Endothelial cell of umbilical vein (primary cell): ENCODE measurements around the gene MTFR1L. TPM values are rescaled to one million over a fixed set of nuclear protein-coding genes. Genes with fewer than 3 reads are reported as not detected.

Experiments
- BruUV-seq: library from RNA; stranded (reverse); fragments of 400-500 nt; replicated peaks from 2 replicates; lab custom pipeline; 2021; lab: Mats Ljungman, UMichigan
- CTCF ChIA-PET: fragments of 300-600, 350-600 bp; sonication (Branson Sonifier 250); formaldehyde crosslinking; loops from one replicate; lab custom pipeline; 2021; ENCODE audit warnings: antibody characterized with exemption, inconsistent platforms; lab: Charles Lee
- POLR2A ChIA-PET: fragments of 300-600, 350-600 bp; sonication (Branson Sonifier 250); formaldehyde crosslinking; loops from one replicate; lab custom pipeline; 2021; ENCODE audit warnings: antibody characterized with exemption, inconsistent platforms; lab: Charles Lee
- DNase-seq: peaks from one replicate; pipeline ENCODE4 v3.0.0-alpha.2; 2011; ENCODE audit warnings: low read depth, low spot score
- FAIRE-seq: peaks from 2 replicates; lab custom pipeline; 2011; peaks lifted over from hg19 to GRCh38; lab: Jason Lieb, UNC
- H2AFZ ChIP-seq: 2 replicates; pipeline ENCODE4 v1.6.0; 2012; ENCODE audit warnings: low read depth, low read length, control low read depth, inconsistent platforms
- H3K27ac ChIP-seq: 2 replicates; pipeline ENCODE4 v1.5.1; 2011; ENCODE audit warnings: low read depth, mild to moderate bottlenecking, control low read depth, low read length, moderate library complexity; ENCODE audit not compliant: insufficient read depth
- H3K27me3 ChIP-seq, 2 experiments: 2 replicates each; pipeline versions ENCODE4 v1.6.0 to v1.6.1; 2011; ENCODE audit warnings: low read length in 2 of 2, mixed read lengths in 1 of 2; ENCODE audit not compliant: control insufficient read depth in 2 of 2, insufficient read depth in 2 of 2
- H3K36me3 ChIP-seq, 2 experiments: 2 replicates in 1 of 2; 3 replicates in 1 of 2; pipeline ENCODE4 v1.5.1; 2011; ENCODE audit warnings: low read length in 2 of 2, mild to moderate bottlenecking in 1 of 2, moderate library complexity in 1 of 2; ENCODE audit not compliant: control insufficient read depth in 2 of 2, insufficient read depth in 2 of 2; ENCODE audit errors: extremely low read depth in 1 of 2
- H3K4me1 ChIP-seq: 3 replicates; pipeline ENCODE4 v1.5.1; 2011; ENCODE audit warnings: mild to moderate bottlenecking, low read length; ENCODE audit not compliant: control insufficient read depth, insufficient read depth; ENCODE audit errors: extremely low read depth
- H3K4me2 ChIP-seq: 2 replicates; pipeline ENCODE4 v1.6.1; 2011; ENCODE audit warnings: low read length, control low read depth, mixed read lengths; ENCODE audit not compliant: insufficient read depth
- H3K4me3 ChIP-seq, 3 experiments: fragments of 200-600 bp in 1 of 3; sonication (generic), shearing (Covaris generic) in 1 of 3; replicated peaks in 1 of 3; 2 replicates each; pipeline ENCODE4 v1.5.1; 2011 to 2016; ENCODE audit warnings: control low read depth in 3 of 3, low read length in 3 of 3, mild to moderate bottlenecking in 2 of 3, inconsistent platforms in 1 of 3, low read depth in 1 of 3, moderate library complexity in 1 of 3; ENCODE audit not compliant: insufficient read depth in 1 of 3
- H3K79me2 ChIP-seq: 2 replicates; pipeline ENCODE4 v1.6.0; 2012; ENCODE audit warnings: low read length, inconsistent platforms; ENCODE audit not compliant: control insufficient read depth, insufficient read depth
- H3K9ac ChIP-seq: replicated peaks from 2 replicates; pipeline ENCODE3; 2011; ENCODE audit warnings: low read length, control low read depth; ENCODE audit not compliant: insufficient read depth; ENCODE audit errors: extremely low read depth
- H3K9me1 ChIP-seq: replicated peaks from 3 replicates; pipeline ENCODE4 v1.6.0; 2011; ENCODE audit warnings: mild to moderate bottlenecking, low read length; ENCODE audit not compliant: control insufficient read depth, insufficient read depth; ENCODE audit errors: extremely low read depth
- H3K9me3 ChIP-seq: replicated peaks from 2 replicates; pipeline ENCODE4 v1.5.1; 2012; ENCODE audit warnings: low read length, inconsistent platforms; ENCODE audit not compliant: control insufficient read depth, insufficient read depth
- H4K20me1 ChIP-seq: replicated peaks from 2 replicates; pipeline ENCODE3; 2011; ENCODE audit warnings: mild to moderate bottlenecking, low read length; ENCODE audit not compliant: control insufficient read depth, insufficient read depth; ENCODE audit errors: extremely low read depth
- CTCF ChIP-seq, 2 donors: IDR thresholded peaks; 1 replicate in 1 of 2; 2 replicates in 1 of 2; pipeline ENCODE4 v1.5.1; 2011; ENCODE audit warnings: low read length in 2 of 2, mild to moderate bottlenecking in 2 of 2, moderate library complexity in 2 of 2, control low read depth in 1 of 2, inconsistent platforms in 1 of 2, low read depth in 1 of 2; ENCODE audit not compliant: insufficient read depth in 1 of 2; ENCODE audit errors: extremely low read depth in 1 of 2
- EZH2 ChIP-seq: IDR thresholded peaks from 2 replicates; pipeline ENCODE4 v1.6.1; 2012; ENCODE audit warnings: borderline replicate concordance, low read depth, mild to moderate bottlenecking, moderate library complexity, low read length, inconsistent platforms; ENCODE audit not compliant: severe bottlenecking
- FOS ChIP-seq: IDR thresholded peaks from 2 replicates; pipeline ENCODE4 v1.6.1; 2011; ENCODE audit warnings: mild to moderate bottlenecking, low read length, moderate library complexity, borderline replicate concordance; ENCODE audit not compliant: insufficient read depth
- GATA2 ChIP-seq: IDR thresholded peaks from 2 replicates; pipeline ENCODE4 v1.7.0; 2011; ENCODE audit warnings: low read depth, mild to moderate bottlenecking, moderate library complexity, mixed read lengths, low read length; ENCODE audit not compliant: insufficient read length, insufficient read depth
- JUN ChIP-seq: IDR thresholded peaks from 2 replicates; pipeline ENCODE4 v1.6.1; 2011; ENCODE audit warnings: borderline replicate concordance, low read depth; ENCODE audit not compliant: insufficient read length, insufficient read depth
- MAX ChIP-seq: IDR thresholded peaks from 2 replicates; pipeline ENCODE4 v1.6.1; 2011; ENCODE audit not compliant: insufficient read depth, insufficient read length
- POLR2AphosphoS5 ChIP-seq: IDR thresholded peaks from 2 replicates; pipeline ENCODE4 v1.6.1; 2012; ENCODE audit warnings: low read depth, mild to moderate bottlenecking, control low read depth, low read length, moderate library complexity; ENCODE audit not compliant: insufficient read depth
- dilution Hi-C: fragments of 300-500 bp; cut with MboI; formaldehyde crosslinking; loops from one replicate; pipeline ENCODE4 v1.15.0; 2019; ENCODE audit warnings: low sequenced_read_pairs; ENCODE audit not compliant: extremely low pct_ligation_motif_present
- intact Hi-C: fragments of 100-400 bp; cut with micrococcal nuclease; formaldehyde crosslinking; loops from one replicate; pipeline ENCODE4 v1.10.0; 2022
- polyA plus RNA-seq, 4 experiments: library from polyadenylated mRNA; depleted of rRNA in 3 of 4; stranded (reverse) in 3 of 4; unstranded in 1 of 4; fragments of >200 nt; gene quantifications; 2 replicates each; pipeline versions ENCODE4 v1.2.1 to v1.2.3, GENCODE V29; 2011 to 2012; ENCODE audit warnings: missing spikeins in 1 of 4
- total RNA-seq: library from RNA; stranded (reverse); gene quantifications from 2 replicates; pipeline ENCODE4 v1.2.3, GENCODE V29; 2021

The MTFR1L gene
- total and polyA plus RNA-seq, 2 donors (not counting 3 experiments of a cell fraction or from before 2014, with no cell fraction given), result 34.8 to 45.5 TPM

GRCh38 chr1:25829046-25829445, 9.3 kb downstream of the MTFR1L start:
- intact Hi-C loops (no loop called here), dilution Hi-C loops (no loop called here)
- H3K4me1 ChIP-seq, result peaks cover 5% of the 10 kb centered on the region
- FAIRE-seq (no peak), DNase-seq (no peak)
- H2AFZ ChIP-seq, result no peak overlapping the region
- H3K79me2 ChIP-seq, result no peaks in the 10 kb centered on the region
- BruUV-seq, result no TSS peak
- peaks cover 8 to 34% of the 10 kb centered on the region in 2 experiments for H3K36me3 ChIP-seq
- no peaks in the 10 kb centered on the region for H3K9me3 ChIP-seq
- H3K4me2 ChIP-seq, result no peak overlapping the region
- H3K27ac ChIP-seq, result no peak overlapping the region
- no peaks in the 10 kb centered on the region for H4K20me1 ChIP-seq
- H3K27me3 ChIP-seq, result no peaks in the 10 kb centered on the region
- CTCF ChIA-PET, result interaction anchor here (3.0 kb wide), 1 partner anchor 13 kb away, joined by 12 read pairs; no protein-coding TSS in a partner anchor
- no peak overlapping the region for H3K9ac ChIP-seq
- H3K9me1 ChIP-seq, result no peaks in the 10 kb centered on the region
- H3K4me3 ChIP-seq, result no peak overlapping the region
- TF ChIP-seq EZH2 (no peak), JUN (no peak), POLR2AphosphoS5 (no peak), MAX (no peak), CTCF (IDR thresholded peaks at IDR 0.05; ENCODE audit: extremely low read depth in 1 of 2, insufficient read depth in 1 of 2, low read depth in 1 of 2, low read length in 2 of 2) (no peak), FOS (no peak), GATA2 (no peak)
- POLR2A ChIA-PET, result no interaction called here
